Neural progenitor cell (in vitro differentiated cells): ENCODE data around the gene JOSD2.

Experiments
- CTCF ChIP-seq: fragments of 200-600 bp; sonication (generic); IDR thresholded peaks from 2 replicates; pipeline ENCODE4 v1.5.1; 2017; ENCODE audit warnings: antibody characterized with exemption, mild to moderate bottlenecking
- EZH2 ChIP-seq: fragments of 200-600 bp; sonication (generic); IDR thresholded peaks from 2 replicates; pipeline ENCODE4 v1.6.1; 2017; ENCODE audit warnings: antibody characterized with exemption, mild to moderate bottlenecking, moderate library complexity

DNA sequence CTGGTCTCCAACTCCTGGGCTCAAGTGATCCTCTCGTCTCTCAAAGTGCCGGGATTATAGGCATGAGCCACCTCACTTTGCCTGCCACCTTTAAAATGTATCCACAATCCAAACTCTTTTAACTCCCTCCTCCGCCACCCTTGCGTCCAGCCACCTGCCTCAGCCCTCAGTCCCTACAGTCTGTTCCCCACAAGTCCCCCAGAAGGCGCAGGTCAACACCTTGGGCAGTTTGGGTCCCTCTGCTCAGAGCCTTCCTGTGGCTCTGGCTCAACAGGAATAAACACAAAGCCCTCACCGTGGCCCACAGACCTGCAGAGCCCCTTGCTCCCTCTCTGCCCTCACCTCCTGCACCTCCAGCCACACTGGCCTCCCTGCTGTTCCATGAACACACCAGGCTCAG, 42.2 kb downstream of the JOSD2 start:
- TF ChIP-seq EZH2 (no peak), CTCF (no peak)
